Neural crest cell (in vitro differentiated cells): ENCODE data around the gene CLIC3. TPM values are rescaled to one million over a fixed set of nuclear protein-coding genes. Genes with fewer than 3 reads are reported as not detected.

Experiments used
- DNase-seq: peaks from one replicate; pipeline ENCODE4 v3.0.0; 2021; ENCODE audit warnings: low read depth, mixed read lengths, low spot score
- H3K27ac Mint-ChIP-seq: one replicate; pipeline ENCODE4 v1.8.0; 2021; ENCODE audit warnings: mild to moderate bottlenecking, mixed read lengths; ENCODE audit not compliant: unreplicated experiment
- H3K27me3 Mint-ChIP-seq: 2 replicates; pipeline ENCODE4 v1.8.0; 2021; ENCODE audit warnings: low read depth, mild to moderate bottlenecking, mixed read lengths
- H3K36me3 Mint-ChIP-seq: 2 replicates; pipeline ENCODE4 v1.8.0; 2021; ENCODE audit warnings: low read depth, mild to moderate bottlenecking, mixed read lengths
- H3K4me1 Mint-ChIP-seq: 2 replicates; pipeline ENCODE4 v1.8.0; 2021; ENCODE audit warnings: mixed read lengths
- H3K4me3 Mint-ChIP-seq: one replicate; pipeline ENCODE4 v1.8.0; 2021; ENCODE audit warnings: mild to moderate bottlenecking, mixed read lengths
- H3K9me3 Mint-ChIP-seq: 2 replicates; pipeline ENCODE4 v1.8.0; 2021; ENCODE audit warnings: mixed read lengths
- total RNA-seq: library from RNA; stranded (reverse); gene quantifications from 2 replicates; pipeline ENCODE4 v1.2.1, GENCODE V29; 2021
- TF ChIP-seq, protein P1 (sequence below): fragments of 200-600 bp; sonication (generic); conservative IDR thresholded peaks from 2 replicates; pipeline ENCODE4 v1.5.0; 2021; ENCODE audit warnings: antibody characterized with exemption, mild to moderate bottlenecking

The CLIC3 gene
- total RNA-seq, 1 donor from 2014 or later = not detected

DNA sequence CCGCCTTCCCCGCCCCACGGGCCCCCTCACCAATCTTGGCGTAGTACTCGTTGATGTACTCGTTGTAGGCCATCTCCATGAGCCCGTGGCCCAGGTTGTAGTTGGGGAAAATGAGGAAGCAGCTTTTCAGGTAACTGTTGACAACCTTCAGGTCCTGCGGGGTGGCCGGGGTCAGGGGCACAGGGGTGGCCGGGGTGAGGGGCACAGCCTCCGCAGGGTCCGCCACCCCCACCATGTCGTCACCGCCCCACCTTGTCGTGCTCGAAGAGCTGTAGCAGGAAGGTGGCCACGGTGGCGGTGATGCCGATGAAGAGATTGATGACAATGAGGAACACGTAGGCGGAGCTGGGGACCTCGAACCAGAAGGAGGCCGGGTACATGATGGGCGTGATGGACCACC lies 14.8 kb upstream of the CLIC3 start:
- no peak overlapping the region for H3K27ac Mint-ChIP-seq
- no peaks in the 10 kb centered on the region for H3K36me3 Mint-ChIP-seq
- H3K4me1 Mint-ChIP-seq = no peaks in the 10 kb centered on the region
- no peaks in the 10 kb centered on the region for H3K9me3 Mint-ChIP-seq
- DNase-seq = no peak
- TF ChIP-seq, protein P1, sequence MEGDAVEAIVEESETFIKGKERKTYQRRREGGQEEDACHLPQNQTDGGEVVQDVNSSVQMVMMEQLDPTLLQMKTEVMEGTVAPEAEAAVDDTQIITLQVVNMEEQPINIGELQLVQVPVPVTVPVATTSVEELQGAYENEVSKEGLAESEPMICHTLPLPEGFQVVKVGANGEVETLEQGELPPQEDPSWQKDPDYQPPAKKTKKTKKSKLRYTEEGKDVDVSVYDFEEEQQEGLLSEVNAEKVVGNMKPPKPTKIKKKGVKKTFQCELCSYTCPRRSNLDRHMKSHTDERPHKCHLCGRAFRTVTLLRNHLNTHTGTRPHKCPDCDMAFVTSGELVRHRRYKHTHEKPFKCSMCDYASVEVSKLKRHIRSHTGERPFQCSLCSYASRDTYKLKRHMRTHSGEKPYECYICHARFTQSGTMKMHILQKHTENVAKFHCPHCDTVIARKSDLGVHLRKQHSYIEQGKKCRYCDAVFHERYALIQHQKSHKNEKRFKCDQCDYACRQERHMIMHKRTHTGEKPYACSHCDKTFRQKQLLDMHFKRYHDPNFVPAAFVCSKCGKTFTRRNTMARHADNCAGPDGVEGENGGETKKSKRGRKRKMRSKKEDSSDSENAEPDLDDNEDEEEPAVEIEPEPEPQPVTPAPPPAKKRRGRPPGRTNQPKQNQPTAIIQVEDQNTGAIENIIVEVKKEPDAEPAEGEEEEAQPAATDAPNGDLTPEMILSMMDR = no peak
- H3K4me3 Mint-ChIP-seq = no peak overlapping the region
- no peaks in the 10 kb centered on the region for H3K27me3 Mint-ChIP-seq

- Mint-ChIP-seq H3K4me3 (no peak overlapping the region), H3K4me1 (no peaks in the 10 kb centered on the region), H3K9me3 (no peaks in the 10 kb centered on the region), H3K27me3 (no peaks in the 10 kb centered on the region), H3K27ac (no peak overlapping the region), H3K36me3 (no peaks in the 10 kb centered on the region)
- no peak for DNase-seq
- TF ChIP-seq, protein P1 = no peak
These were observed 13.8 kb upstream of the CLIC3 start for GRCh38 chr9:137009938-137010732.

GRCh38 chr9:137009217-137009616 lies 12.8 kb upstream of the CLIC3 start:
- H3K4me1 Mint-ChIP-seq = no peaks in the 10 kb centered on the region
- no peak for DNase-seq
- H3K4me3 Mint-ChIP-seq = no peak overlapping the region
- no peaks in the 10 kb centered on the region for H3K27me3 Mint-ChIP-seq
- no peaks in the 10 kb centered on the region for H3K36me3 Mint-ChIP-seq
- H3K9me3 Mint-ChIP-seq = no peaks in the 10 kb centered on the region
- H3K27ac Mint-ChIP-seq = no peak overlapping the region
- TF ChIP-seq, protein P1 = no peak

DNA sequence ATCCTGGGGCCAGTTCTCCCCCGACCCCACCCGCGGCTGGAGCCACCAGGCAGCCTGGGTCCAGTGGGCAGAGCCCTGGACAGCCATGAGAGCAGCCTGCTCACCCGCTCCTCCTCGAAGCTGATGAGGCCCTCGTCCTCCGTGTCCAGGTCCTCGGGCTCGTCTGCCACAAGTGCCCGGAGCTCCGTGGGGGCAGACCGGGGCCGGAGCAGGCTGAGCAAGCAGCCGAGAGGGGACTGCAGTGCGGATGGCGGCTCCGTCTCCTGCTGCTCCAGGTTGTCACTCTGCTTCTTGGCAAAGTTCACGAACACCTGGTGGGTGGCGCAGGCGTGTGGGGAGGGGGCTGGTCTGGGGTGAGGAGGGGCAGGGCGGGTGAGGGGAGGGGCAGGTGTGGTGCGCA lies 11.9 kb upstream of the CLIC3 start:
- Mint-ChIP-seq H3K27me3 (no peaks in the 10 kb centered on the region), H3K9me3 (no peaks in the 10 kb centered on the region), H3K36me3 (no peaks in the 10 kb centered on the region), H3K4me1 (no peaks in the 10 kb centered on the region), H3K27ac (no peak overlapping the region), H3K4me3 (no peak overlapping the region)
- no peak for DNase-seq
- TF ChIP-seq, protein P1 = no peak

GRCh38 chr9:137007816-137008270 lies 11.5 kb upstream of the CLIC3 start:
- Mint-ChIP-seq H3K4me3 (no peak overlapping the region), H3K27me3 (no peaks in the 10 kb centered on the region), H3K36me3 (no peaks in the 10 kb centered on the region), H3K4me1 (no peaks in the 10 kb centered on the region), H3K9me3 (no peaks in the 10 kb centered on the region), H3K27ac (no peak overlapping the region)
- DNase-seq = no peak
- TF ChIP-seq, protein P1 = no peak
